Neutrophil (primary cell): ENCODE results near the gene C5AR1.
"Not testable (repeated sequence)": the region's sequence is repeated elsewhere in the genome, so short reads cannot be mapped to it uniquely, and the experiment has no call there.

Experiments
- H3K27ac ChIP-seq: fragments of 200-600 bp; sonication (generic); 2 replicates; pipeline ENCODE4 v1.5.1; 2016; ENCODE audit warnings: mild to moderate bottlenecking, moderate library complexity
- H3K27me3 ChIP-seq: fragments of 200-600 bp; sonication (generic); 2 replicates; pipeline ENCODE4 v1.6.0; 2016; ENCODE audit warnings: mild to moderate bottlenecking
- H3K36me3 ChIP-seq: fragments of 200-600 bp; sonication (generic); 2 replicates; pipeline ENCODE4 v1.5.1; 2017
- H3K4me1 ChIP-seq, 2 experiments: fragments of 200-600 bp in 1 of 2; sonication (generic) in 1 of 2; 1 replicate in 1 of 2; 2 replicates in 1 of 2; pipeline versions ENCODE4 v1.5.1 to v1.6.1; 2013 to 2016; ENCODE audit warnings: low read depth in 1 of 2, low read length in 1 of 2, mild to moderate bottlenecking in 1 of 2, moderate library complexity in 1 of 2; ENCODE audit not compliant: control insufficient read depth in 1 of 2, insufficient read depth in 1 of 2
- H3K4me3 ChIP-seq, 2 experiments: fragments of 200-600 bp in 1 of 2; sonication (generic) in 1 of 2; 1 replicate in 1 of 2; 2 replicates in 1 of 2; pipeline ENCODE4 v1.5.1; 2013 to 2016; ENCODE audit warnings: low read depth in 1 of 2, low read length in 1 of 2, mild to moderate bottlenecking in 1 of 2, moderate library complexity in 1 of 2
- H3K9me3 ChIP-seq: fragments of 200-600 bp; sonication (generic); 2 replicates; pipeline ENCODE4 v1.5.1; 2016
- CTCF ChIP-seq: fragments of 200-600 bp; sonication (generic); IDR thresholded peaks from 2 replicates; pipeline ENCODE4 v1.5.1; 2016; ENCODE audit warnings: antibody characterized with exemption

The C5AR1 gene

GRCh38 chr19:47343194-47343802 lies 33.6 kb downstream of the C5AR1 start:
- Histone ChIP-seq H3K4me3 (no peak overlapping the region), H3K36me3 (peaks cover 83% of the 10 kb centered on the region), H3K9me3 (no peaks in the 10 kb centered on the region), H3K27me3 (no peaks in the 10 kb centered on the region), H3K4me1 (peaks cover 42 to 65% of the 10 kb centered on the region in 2 experiments), H3K27ac (peak overlapping the region; percentile 99)
- no peak for TF ChIP-seq CTCF

- peaks cover 77% of the 10 kb centered on the region for H3K36me3 ChIP-seq
- H3K9me3 ChIP-seq, result no peaks in the 10 kb centered on the region
- peaks cover 38 to 61% of the 10 kb centered on the region in 2 experiments for H3K4me1 ChIP-seq
- no peak overlapping the region for H3K4me3 ChIP-seq
- TF ChIP-seq CTCF, result no peak
- H3K27ac ChIP-seq, result peak overlapping the region; percentile 99
- H3K27me3 ChIP-seq, result no peaks in the 10 kb centered on the region
Observed at GRCh38 chr19:47344425-47344824, 34.8 kb downstream of the C5AR1 start.

- not testable (repeated sequence) for H3K27me3 ChIP-seq, H3K9me3 ChIP-seq
- H3K4me3 ChIP-seq, result peak overlapping the region in 1 of 2 experiments; percentile 5
- H3K27ac ChIP-seq, result peak overlapping the region; percentile 99
- H3K4me1 ChIP-seq, result peaks cover 42 to 58% of the 10 kb centered on the region in 2 experiments
- H3K36me3 ChIP-seq, result peaks cover 63% of the 10 kb centered on the region
Observed at GRCh38 chr19:47346024-47346423, 36.4 kb downstream of the C5AR1 start.

DNA sequence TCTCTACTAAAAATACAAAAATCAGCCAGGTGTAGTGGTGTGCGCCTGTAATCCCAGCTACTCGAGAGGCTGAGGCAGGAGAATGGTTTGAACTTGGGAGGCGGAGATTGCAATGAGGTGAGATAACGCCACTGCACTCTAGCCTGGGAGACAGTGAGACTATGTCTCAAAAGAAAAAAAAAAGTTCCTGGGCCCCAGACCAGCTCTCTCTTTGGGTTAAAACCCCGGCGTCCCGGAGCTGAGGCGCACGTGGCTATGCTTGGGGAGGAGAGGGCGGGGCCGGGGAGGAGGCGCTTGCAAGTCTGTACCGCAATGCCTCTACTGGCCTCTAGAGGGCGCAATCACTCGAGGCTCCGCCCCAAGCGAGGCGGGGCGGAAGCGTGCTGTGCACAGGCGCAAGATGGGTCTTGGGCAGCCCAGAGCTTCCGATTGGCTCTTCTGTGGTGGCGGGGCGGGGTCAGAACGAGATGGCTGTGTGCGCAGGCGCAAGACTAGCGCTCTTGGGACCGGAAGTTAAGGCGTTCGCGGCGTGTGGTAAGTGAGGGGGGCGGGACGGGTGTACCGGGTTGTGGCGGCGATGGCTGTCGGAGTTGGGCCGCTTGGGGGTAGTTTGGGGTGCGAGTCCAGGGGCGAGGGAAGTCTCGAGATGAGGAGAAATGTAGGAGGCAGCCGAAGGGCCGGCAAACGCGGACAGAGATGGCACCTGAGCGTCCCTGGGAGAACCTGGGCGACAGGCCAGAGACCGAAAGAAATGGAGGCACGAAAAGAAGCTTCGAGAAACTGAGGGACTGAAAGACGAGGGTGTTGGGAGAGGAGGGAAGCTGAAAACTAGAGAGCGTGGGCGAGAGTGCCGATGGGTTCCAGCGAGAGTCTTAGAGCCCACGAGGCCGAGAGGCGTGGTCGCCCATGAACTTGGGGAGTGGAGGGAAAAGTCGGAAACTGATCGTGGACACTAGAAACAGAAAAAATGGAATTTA lies 39.4 kb downstream of the C5AR1 start, which contains the start of gene DHX34:
Gene DHX34, plus strand, starts transcription at position 497 of the 977 bp plus-strand sequence. CDS start 3,716 bp downstream, outside the sequence.
- Histone ChIP-seq H3K27ac (peak within 1 kb of the TSS; percentile 99), H3K4me3 (peak within 1 kb of the TSS; percentile 83 to 97), H3K9me3 (no peaks in the 10 kb centered on the region), H3K36me3 (peaks cover 48% of the 10 kb centered on the region), H3K27me3 (no peaks in the 10 kb centered on the region), H3K4me1 (peaks cover 72 to 77% of the 10 kb centered on the region in 2 experiments)
- peak; percentile 99 for TF ChIP-seq CTCF

GRCh38 chr19:47350630-47351029 lies 41.0 kb downstream of the C5AR1 start:
- Histone ChIP-seq H3K36me3 (peaks cover 51% of the 10 kb centered on the region), H3K4me1 (peaks cover 85 to 86% of the 10 kb centered on the region in 2 experiments), H3K9me3 (no peaks in the 10 kb centered on the region), H3K27ac (peak overlapping the region; percentile 99), H3K4me3 (peak overlapping the region; percentile 83 to 97), H3K27me3 (no peaks in the 10 kb centered on the region)
- no peak for TF ChIP-seq CTCF
